HL-60 (cell line): ENCODE measurements around the gene PTGR1.
"Not testable (repeated sequence)": the region's sequence is repeated elsewhere in the genome, so short reads cannot be mapped to it uniquely, and the experiment has no call there.

Experiments
- DNase-seq, 2 experiments: peaks; one replicate each; pipeline ENCODE4 v3.0.0-alpha.2; 2010 to 2020; ENCODE audit warnings: low read depth in 1 of 2, low spot score in 1 of 2
- H3K27ac ChIP-seq: fragments of 250-450 bp; sonication (Bioruptor Pico); replicated peaks from 2 replicates; pipeline ENCODE4 v1.5.1; 2020; ENCODE audit warnings: mild to moderate bottlenecking, moderate library complexity
- H3K27me3 ChIP-seq: fragments of 250-450 bp; sonication (Bioruptor Pico); 2 replicates; pipeline ENCODE4 v1.5.1; 2021; ENCODE audit warnings: mild to moderate bottlenecking, moderate library complexity; ENCODE audit not compliant: insufficient read depth, poor library complexity, severe bottlenecking
- H3K4me3 ChIP-seq: replicated peaks from 2 replicates; pipeline ENCODE4 v1.5.1; 2011; ENCODE audit warnings: mild to moderate bottlenecking, control low read depth, low read length; ENCODE audit not compliant: insufficient read depth
- CTCF ChIP-seq: IDR thresholded peaks from one replicate; pipeline ENCODE4 v1.5.1; 2011; ENCODE audit warnings: low read length, control low read depth, inconsistent platforms; ENCODE audit not compliant: insufficient read depth
- GABPA ChIP-seq: IDR thresholded peaks from 2 replicates; pipeline ENCODE4 v1.6.1; 2012; ENCODE audit warnings: low read depth
- POLR2AphosphoS5 ChIP-seq: IDR thresholded peaks from 2 replicates; pipeline ENCODE4 v1.6.1; 2012; ENCODE audit warnings: low read depth
- REST ChIP-seq: IDR thresholded peaks from 2 replicates; pipeline ENCODE4 v1.6.1; 2012; ENCODE audit warnings: low read depth; ENCODE audit not compliant: insufficient replicate concordance
- SPI1 ChIP-seq: IDR thresholded peaks from 2 replicates; pipeline ENCODE4 v1.6.1; 2012; ENCODE audit warnings: low read depth, mild to moderate bottlenecking, borderline replicate concordance

Gene PTGR1

GRCh38 chr9:111622626-111623025 is 23.2 kb upstream of the PTGR1 start:
- no peak for DNase-seq
- Histone ChIP-seq H3K27me3 (no peaks in the 10 kb centered on the region), H3K27ac (no peak overlapping the region), H3K4me3 (no peak overlapping the region)
- TF ChIP-seq CTCF (no peak), REST (no peak), SPI1 (no peak), GABPA (no peak), POLR2AphosphoS5 (no peak)

- no peak overlapping the region for H3K27ac ChIP-seq
- H3K27me3 ChIP-seq: no peaks in the 10 kb centered on the region
- H3K4me3 ChIP-seq: no peak overlapping the region
- peak in 1 of 2 experiments; percentile 28 for DNase-seq
- peak; percentile 65 for TF ChIP-seq CTCF
- TF ChIP-seq POLR2AphosphoS5: no peak
- no peak for TF ChIP-seq SPI1
- TF ChIP-seq REST: no peak
- no peak for TF ChIP-seq GABPA
Measured at GRCh38 chr9:111621895-111622480, 22.5 kb upstream of the PTGR1 start.

GRCh38 chr9:111617349-111617748 is 17.9 kb upstream of the PTGR1 start:
- H3K27me3 ChIP-seq, DNase-seq, H3K27ac ChIP-seq, H3K4me3 ChIP-seq: not testable (repeated sequence)

GRCh38 chr9:111615928-111616327 is 16.5 kb upstream of the PTGR1 start:
- no peak overlapping the region for H3K4me3 ChIP-seq
- no peak for DNase-seq
- no peaks in the 10 kb centered on the region for H3K27me3 ChIP-seq
- no peak for TF ChIP-seq SPI1
- TF ChIP-seq CTCF: no peak
- TF ChIP-seq GABPA: no peak
- no peak for TF ChIP-seq REST
- TF ChIP-seq POLR2AphosphoS5: no peak
- H3K27ac ChIP-seq: no peak overlapping the region
